GM19324 (cell line): Measurements from ENCODE around the gene GRIK1.

Experiments used
- ATAC-seq: cut with Tn5 transposase; IDR thresholded peaks from one replicate; pipeline ENCODE4 v1.9.1; 2021; ENCODE audit warnings: mild to moderate bottlenecking, moderate library complexity; ENCODE audit not compliant: unreplicated experiment, low FRiP score

The GRIK1 gene

DNA sequence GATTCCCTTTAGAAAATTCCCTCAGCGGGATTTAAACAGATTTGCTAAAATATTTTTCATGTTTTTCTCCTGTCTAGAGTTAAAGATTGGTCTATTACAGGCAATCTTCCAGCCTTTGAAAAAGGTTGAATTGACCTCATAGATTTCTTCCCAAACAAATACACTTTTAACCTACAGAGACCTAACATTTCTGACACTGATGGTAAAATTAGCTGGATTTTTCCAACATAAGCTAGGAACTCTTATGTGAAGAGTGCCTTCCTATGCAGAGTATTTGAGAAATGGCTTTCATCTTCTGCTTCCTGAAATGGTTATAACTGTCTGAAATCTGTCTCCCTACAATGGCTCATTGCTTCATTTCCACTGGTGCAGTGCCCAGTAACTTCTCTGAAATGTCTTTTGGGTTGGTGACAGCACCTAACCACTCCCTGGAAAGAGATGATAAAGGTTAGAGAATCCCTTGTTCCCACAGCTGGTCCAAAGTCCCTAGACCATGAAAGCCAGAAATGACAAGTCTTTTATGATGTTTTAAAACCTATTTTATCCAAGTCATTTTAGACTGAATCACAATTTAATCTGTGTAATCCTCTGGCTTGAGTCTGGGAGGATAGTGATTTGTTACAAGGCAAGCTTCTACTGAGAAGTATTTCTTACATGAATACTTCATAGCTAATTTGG, 371.6 kb downstream of the GRIK1 start:
- ATAC-seq, result no peak

GRCh38 chr21:29557931-29558725, 381.7 kb downstream of the GRIK1 start:
- ATAC-seq, result no peak

DNA sequence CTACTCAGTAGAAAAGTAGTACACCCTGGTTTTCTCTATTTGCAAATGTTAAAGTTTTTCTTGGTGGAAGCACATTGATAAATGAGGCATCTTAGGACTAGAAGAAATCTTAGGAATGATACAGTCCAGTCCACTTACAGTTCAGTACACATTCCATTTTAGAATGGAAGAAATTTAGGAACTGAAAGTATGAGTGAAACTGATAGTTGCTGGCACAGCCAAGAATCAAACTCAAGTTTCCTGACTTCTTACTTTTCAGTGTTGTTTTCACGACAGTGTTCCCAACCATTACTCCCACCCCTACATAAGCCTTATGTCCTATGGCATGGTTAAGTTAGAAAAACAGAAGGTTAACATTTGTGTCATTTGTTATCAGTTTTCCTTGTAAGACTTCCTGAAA, 382.6 kb downstream of the GRIK1 start:
- no peak for ATAC-seq

GRCh38 chr21:29555601-29556000, 384.2 kb downstream of the GRIK1 start:
- ATAC-seq, result no peak

- no peak for ATAC-seq
Measured at GRCh38 chr21:29550205-29550604, 389.6 kb downstream of the GRIK1 start.

DNA sequence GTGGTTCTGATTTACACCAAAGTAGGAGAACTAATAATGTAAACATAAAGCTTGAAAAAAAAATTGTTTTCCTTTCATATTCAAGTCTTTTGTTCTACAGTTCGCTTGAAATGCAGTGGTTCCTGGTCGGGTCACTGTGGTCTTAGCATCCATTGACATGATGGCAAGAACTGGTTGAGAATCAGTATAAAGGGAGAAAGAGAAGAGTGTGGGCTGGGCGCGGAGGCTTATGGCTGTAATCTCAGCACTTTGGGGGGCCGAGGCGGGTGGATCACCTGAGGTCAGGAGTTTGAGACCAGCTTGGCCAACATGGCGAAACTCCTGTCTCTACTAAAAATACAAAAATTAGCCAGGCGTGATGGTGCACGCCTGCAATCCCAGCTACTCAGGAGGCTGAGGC, 390.2 kb downstream of the GRIK1 start:
- ATAC-seq, result no peak

GRCh38 chr21:29547998-29548397, 391.8 kb downstream of the GRIK1 start:
- ATAC-seq, result no peak

DNA sequence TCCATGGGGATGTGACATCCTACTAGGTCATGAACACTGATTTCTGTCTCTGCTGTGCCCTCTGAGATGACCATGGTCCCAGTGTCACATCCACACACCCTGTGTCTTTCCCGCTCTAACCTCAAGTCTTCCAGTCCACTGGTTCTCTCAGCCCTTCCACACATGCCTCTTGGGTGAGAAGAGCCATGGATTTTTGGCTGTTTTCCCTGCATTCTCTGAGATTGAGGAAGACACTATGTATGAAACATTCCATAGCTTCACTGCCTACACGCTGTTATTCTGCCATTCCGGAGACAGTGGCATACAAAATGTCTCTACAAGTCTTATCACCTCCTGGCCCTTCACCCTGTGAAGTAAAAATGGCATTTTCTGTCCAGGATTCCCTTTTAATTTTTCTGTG, 393.7 kb downstream of the GRIK1 start:
- ATAC-seq, result no peak

GRCh38 chr21:29540289-29540688, 399.5 kb downstream of the GRIK1 start:
- no peak for ATAC-seq

- no peak for ATAC-seq
Measured at GRCh38 chr21:29538115-29538514, 401.7 kb downstream of the GRIK1 start.

DNA sequence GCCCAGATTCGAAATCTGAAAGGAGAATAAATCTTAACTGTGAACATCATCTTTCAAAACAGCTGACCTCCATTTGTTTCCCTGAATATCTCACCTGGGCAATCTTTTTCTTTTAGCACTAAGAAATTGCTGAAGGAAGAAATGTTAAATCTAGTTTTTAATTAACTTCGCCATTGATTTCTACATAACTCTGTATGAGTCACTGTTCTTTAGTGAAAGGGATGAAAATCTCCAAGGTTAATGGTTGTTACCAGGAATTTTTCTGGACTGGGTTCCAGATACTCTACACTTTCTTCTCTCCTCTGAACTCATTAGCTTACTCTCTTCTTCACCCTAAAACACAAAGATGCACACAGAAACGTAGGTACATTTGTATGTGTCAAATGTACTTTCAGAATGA, 405.3 kb downstream of the GRIK1 start:
- no peak for ATAC-seq

DNA sequence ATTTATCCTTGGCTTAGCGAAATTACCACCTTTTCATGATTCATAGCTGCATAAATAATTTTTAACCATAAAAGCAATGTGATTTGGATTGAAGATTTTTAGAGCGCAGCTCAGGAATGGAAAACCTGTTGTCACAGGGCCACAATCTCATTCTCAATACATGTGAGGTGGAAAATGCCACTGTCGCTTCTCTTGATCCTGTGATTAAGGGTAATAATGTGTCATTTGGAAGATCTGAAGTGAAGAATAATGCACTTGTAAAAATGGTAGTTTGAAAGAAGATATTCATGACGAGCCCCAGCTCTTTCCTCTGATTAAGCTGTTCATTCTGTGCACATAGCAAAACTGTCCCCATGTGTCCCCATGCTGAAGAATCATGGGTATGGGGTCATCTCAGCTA, 410.7 kb downstream of the GRIK1 start:
- no peak for ATAC-seq

DNA sequence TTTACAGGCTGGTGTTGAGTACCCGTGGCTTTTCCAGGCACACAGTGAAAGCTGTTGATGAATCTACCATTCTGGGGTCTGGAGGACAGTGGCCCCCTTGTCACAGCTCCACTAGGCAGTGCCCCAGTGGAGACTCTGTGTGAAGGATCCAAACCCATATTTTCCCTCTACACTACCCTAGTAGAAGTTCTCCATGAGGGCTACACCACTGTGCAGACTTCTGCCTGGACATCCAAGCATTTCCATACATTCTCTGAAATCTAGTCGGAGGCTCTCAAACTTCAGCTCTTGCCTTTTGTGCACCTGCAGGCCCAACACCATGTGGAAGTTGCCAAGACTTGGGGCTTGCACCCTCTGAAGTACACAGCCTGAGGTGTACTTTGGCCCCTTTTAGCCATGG, 413.3 kb downstream of the GRIK1 start:
- no peak for ATAC-seq

DNA sequence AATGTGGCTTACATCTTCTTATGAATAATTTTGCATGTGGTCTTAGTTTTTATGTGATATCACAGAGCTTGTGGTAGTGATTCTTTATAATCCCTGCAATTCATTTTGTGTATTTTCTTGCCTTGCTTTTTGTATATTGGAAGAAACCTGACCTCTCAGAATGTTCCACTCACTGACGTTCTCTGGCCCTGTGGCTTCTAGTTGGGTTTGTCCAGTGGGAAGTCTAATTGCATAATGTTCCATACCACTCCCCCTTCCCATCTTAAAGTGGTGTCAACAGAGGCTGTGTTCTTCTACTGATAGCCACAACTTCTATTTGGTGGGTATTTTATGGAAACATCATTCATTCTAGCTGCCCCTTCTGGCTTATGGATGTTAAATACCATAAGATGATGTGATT, 415.7 kb downstream of the GRIK1 start:
- no peak for ATAC-seq

GRCh38 chr21:29523646-29524045, 416.1 kb downstream of the GRIK1 start:
- no peak for ATAC-seq

GRCh38 chr21:29521872-29522271, 417.9 kb downstream of the GRIK1 start:
- ATAC-seq, result no peak

DNA sequence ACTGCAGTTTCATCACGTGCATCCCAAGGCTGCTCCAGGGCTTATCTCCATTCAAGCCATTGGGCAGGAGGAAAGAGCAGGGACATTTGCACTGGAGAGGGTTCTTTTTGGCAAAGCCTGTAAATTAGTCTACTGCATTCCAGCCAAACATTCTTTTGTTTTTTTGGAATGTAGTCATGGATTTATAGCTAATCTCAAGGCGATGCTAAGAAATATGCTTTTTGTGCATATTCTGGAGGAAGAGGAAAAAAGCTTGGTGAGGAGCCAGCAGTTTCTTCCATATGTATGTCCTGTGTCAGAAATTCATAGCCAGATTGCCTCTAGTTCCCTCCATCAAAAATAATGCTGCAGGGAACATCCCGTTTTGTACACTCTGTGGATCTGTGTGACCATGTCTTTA, 419.6 kb downstream of the GRIK1 start:
- no peak for ATAC-seq

DNA sequence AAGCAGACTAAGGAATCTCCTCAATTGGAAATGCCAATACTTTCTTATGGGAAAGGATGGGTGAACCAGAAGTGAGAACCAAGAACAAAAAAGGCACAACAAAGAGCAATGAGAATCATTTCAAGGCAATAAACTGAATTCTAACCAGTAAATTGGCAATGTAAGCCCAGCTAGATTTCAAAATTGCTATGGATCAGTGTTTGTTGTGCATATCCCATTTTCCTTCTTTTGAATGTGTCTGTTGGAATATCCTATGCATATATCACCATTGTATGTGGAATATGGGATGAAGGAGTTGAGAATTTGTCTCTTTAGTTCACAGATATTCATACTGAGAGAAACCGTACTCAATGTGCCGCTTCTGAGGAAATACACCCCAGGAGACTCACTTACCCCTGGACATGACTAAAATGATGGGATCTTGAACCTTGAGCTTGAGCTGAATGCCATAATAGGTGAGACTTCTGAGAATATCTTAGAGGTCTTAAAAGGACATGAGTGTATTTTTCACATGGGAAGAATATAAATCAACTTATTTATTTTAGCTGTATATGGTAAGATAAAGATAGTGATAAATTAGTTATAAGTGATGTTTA, 425.0 kb downstream of the GRIK1 start:
- ATAC-seq, result no peak

DNA sequence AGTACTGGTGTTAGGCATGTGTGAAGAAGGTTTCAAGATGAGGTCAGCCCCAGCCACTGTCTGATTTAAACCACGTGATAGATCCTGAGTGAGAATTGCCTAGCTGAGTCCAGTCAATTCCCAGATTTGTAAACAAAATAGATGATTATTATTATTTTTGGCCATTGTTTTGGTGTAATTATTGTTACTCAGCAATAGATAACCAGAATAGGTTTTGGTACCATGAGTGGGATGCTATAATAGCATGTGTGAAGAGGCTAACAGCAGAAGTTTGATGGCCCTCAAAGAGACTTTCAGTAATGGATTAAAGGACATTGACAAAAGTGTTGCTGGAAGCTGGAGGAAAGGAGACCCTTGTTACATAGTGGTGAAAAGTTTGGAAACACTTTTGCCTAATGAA, 426.3 kb downstream of the GRIK1 start:
- no peak for ATAC-seq

- ATAC-seq, result no peak
Measured at GRCh38 chr21:29511096-29511495, 428.7 kb downstream of the GRIK1 start.

GRCh38 chr21:29509121-29509520, 430.7 kb downstream of the GRIK1 start:
- ATAC-seq, result no peak

DNA sequence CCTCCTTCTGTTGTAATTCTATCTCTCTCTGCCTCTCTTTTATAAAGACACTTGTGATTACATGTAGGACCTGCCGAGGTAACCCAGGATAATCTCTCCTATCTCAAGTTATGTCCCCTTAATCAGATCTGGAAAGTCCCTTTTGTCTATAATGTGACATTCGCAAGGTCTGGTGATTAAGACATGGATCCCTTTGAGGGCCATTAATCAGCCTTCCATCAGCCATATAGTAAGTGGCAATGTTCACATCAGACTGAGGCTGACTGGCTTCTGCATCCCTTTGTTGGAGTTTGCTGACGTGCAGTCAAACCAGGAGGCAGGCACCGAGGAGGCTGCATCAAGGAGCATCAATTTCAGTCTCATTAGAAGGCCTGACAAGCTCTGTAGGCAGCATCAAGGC, 431.5 kb downstream of the GRIK1 start:
- ATAC-seq, result no peak
